SK-N-MC (cell line): ENCODE measurements around the gene IGF1R.

ENCODE experiments used
- EZH2 ChIP-seq: fragments of 200-600 bp; sonication (generic); IDR thresholded peaks from one replicate; pipeline ENCODE4 v1.6.1; 2017; ENCODE audit warnings: antibody characterized with exemption
- FOXP2 ChIP-seq: optimal IDR thresholded peaks from 2 replicates; pipeline ENCODE3; 2011; ENCODE audit warnings: mild to moderate bottlenecking, moderate library complexity; ENCODE audit not compliant: insufficient read depth; ENCODE audit errors: extremely low read length, control extremely low read depth
- POLR2AphosphoS5 ChIP-seq: IDR thresholded peaks from 2 replicates; pipeline ENCODE4 v1.6.1; 2012; ENCODE audit warnings: mild to moderate bottlenecking, low read depth, low read length, borderline replicate concordance

DNA sequence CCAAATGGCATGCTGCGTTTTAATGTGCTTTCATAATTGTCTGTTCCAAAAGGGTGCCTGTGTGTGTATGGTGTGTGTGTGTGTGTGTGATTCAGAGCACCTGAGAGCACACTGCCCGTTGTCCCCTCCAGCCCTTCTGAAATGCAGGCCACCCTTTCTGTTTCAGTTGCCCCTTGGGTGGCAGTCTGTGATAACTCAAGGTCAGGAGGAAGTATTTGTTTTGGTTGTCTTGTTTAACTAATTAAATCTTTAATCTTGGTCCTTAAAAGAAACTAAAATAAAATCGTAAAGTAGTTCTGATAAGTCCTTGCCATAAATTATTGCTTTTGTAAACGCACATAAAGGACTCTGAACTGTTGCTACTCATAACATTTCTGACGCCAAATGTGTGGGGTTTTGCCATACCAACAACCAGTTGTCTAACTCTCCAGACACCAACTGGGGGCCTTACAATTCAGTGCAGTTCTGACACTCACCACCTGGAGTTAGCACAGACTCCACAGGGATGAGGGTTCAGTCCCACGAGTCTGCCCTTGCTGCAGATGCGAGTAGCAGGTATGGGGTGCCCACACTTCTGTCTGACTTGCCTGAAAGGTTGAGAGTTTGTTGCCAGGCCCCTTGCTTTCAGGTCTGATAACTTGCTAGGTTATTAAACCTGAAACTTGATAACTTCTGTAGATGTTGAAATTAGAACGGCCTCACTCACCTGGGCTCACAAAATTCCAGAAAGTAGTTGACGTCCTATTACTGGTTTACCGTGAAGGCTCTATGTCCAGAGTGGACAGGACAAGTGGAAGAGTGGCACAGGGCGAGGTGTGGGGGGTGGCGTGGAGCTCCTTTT is 157.3 kb downstream of the IGF1R start:
- TF ChIP-seq EZH2 (no peak), POLR2AphosphoS5 (no peak), FOXP2 (no peak)
